ENCODE measurements around the gene USP5. TPM values are rescaled to one million over a fixed set of nuclear protein-coding genes. Genes with fewer than 3 reads are reported as not detected.

Gene USP5
- 60.9 and 101 TPM in 2 replicates for total RNA-seq (ENCODE audit: low replicate concordance)

DNA sequence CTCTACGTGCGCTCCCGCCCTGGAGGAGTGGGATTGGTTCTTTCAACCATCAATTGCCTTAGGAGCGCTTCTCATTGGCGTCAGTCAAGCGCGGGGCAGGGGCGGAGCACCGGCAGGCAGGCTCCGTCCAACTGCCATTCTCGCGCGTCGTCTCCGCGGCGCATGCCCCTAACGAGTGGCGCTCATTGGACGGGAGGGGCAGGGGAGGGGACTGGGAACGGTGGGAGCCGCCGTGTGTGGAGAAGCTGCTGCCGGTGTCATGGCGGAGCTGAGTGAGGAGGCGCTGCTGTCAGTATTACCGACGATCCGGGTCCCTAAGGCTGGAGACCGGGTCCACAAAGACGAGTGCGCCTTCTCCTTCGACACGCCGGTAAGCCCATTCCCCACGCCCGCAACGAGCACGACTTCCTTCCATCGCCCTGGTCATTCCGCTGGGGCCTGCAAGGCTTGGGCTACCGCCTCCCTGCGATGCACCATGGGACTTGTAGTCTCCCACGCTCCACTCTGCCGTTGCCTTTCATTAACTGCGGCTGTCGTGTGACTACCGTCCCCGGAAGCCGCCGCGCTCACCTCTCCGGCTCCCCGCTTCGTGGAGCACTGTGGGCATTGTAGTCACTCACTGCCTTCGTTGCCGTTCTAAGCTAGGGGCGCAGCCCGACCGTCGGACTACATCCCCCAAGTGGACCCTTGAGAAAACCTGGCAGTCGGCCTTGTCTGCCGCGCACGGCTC, at the start of gene USP5:
TSS of gene USP5 (plus strand) at position 230 of the 730 bp plus-strand sequence. CDS start at position 260, 30 bp downstream.
- H3K9me3 Mint-ChIP-seq, result no peaks in the 10 kb centered on the region

DNA sequence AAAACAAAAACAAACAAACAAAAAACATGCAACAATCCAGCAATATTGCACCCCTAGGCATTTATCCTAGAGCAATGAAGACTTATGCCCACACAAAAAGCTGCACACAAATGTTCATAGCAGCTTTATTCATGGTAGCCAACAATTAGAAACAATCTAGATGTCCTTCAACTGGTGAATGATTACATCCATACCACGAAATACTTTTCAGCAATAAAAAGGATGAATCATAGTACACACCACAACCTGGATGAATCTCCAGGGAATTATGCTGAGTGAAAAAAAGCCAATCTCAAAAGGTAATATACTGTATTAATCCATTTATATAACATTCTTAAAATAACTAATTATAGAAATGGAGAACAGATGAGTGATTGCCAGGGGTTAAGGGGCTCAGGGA, 44.8 kb upstream of the USP5 start:
- peaks cover 11% of the 10 kb centered on the region for H3K4me1 ChIP-seq
- Mint-ChIP-seq H3K4me3 (no peak overlapping the region), H3K4me1 (peaks cover 18% of the 10 kb centered on the region)

More for the DNA sequence above, at the start of gene USP5:
- no peaks in the 10 kb centered on the region for H3K36me3 ChIP-seq
- H2AFZ ChIP-seq (replicated peaks), result peak within 1 kb of the TSS; percentile 90
- DNase-seq (ENCODE audit: low spot score), result peak; percentile 100
- no peaks in the 10 kb centered on the region for H3K9me3 ChIP-seq (ENCODE audit: low read depth)
- peaks cover 41% of the 10 kb centered on the region for H3F3A ChIP-seq (ENCODE audit: low read depth)
- peak within 1 kb of the TSS; percentile 73 for H3K4me3 ChIP-seq
- TF ChIP-seq EZH2 (IDR thresholded peaks at IDR 0.05), result no peak
- TF ChIP-seq EZH2phosphoT487 (IDR thresholded peaks at IDR 0.05), result no peak
- TF ChIP-seq CTCF (IDR thresholded peaks at IDR 0.05), result no peak
- no peak within 1 kb of the TSS for H3K9ac ChIP-seq
- no peaks in the 10 kb centered on the region for H3K27me3 ChIP-seq
- peaks cover 54% of the 10 kb centered on the region for H3K79me2 ChIP-seq (ENCODE audit: low read depth)
- peaks cover 19% of the 10 kb centered on the region for H3K4me1 ChIP-seq
- H3K4me2 ChIP-seq, result peak within 1 kb of the TSS; percentile 88
- Mint-ChIP-seq H3K36me3 (peaks cover 32% of the 10 kb centered on the region), H3K4me1 (peaks cover 43% of the 10 kb centered on the region), H3K27ac (peak within 1 kb of the TSS; percentile 97), H3K4me3 (peak within 1 kb of the TSS; percentile 93), H3K27me3 (ENCODE audit: insufficient read depth, low read depth) (peaks cover 7% of the 10 kb centered on the region)
- H3K27ac ChIP-seq, result peak within 1 kb of the TSS; percentile 26
- peaks cover 32% of the 10 kb centered on the region for H4K20me1 ChIP-seq (ENCODE audit: low read depth)

DNA sequence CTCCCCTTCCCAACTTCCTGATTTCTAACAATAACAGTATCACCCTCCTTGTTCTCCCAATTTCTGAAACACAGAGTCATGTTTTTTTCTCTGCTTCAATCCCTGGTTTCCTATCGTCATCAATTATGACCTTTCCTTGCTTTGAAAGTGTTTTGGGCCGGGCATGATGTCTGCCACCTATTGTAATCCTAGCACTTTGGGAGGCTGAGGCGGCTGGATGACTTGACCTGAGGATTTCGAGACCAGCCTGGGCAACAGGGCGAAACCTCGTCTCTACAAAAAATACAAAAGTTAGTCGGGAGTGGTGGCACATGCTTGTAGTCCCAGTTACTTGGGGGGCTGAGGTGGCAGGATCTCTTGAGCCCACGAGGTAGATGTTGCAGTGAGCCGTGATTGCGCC, 42.9 kb upstream of the USP5 start:
- H4K20me1 ChIP-seq (ENCODE audit: low read depth), result no peaks in the 10 kb centered on the region
- TF ChIP-seq EZH2 (IDR thresholded peaks at IDR 0.05) (no peak), EZH2phosphoT487 (IDR thresholded peaks at IDR 0.05) (no peak), CTCF (IDR thresholded peaks at IDR 0.05) (no peak)
- no peaks in the 10 kb centered on the region for H3K36me3 ChIP-seq
- H3K36me3 Mint-ChIP-seq, result peaks cover 2% of the 10 kb centered on the region
- no peaks in the 10 kb centered on the region for H3K9me3 ChIP-seq (ENCODE audit: low read depth)
- H3K4me3 Mint-ChIP-seq, result no peak overlapping the region
- H3K27me3 Mint-ChIP-seq (ENCODE audit: insufficient read depth, low read depth), result peaks cover 9% of the 10 kb centered on the region
- H3K4me3 ChIP-seq, result no peak overlapping the region
- H2AFZ ChIP-seq (replicated peaks), result no peak overlapping the region
- no peak overlapping the region for H3K4me2 ChIP-seq
- peaks cover 11% of the 10 kb centered on the region for H3K4me1 ChIP-seq
- H3K79me2 ChIP-seq (ENCODE audit: low read depth), result no peaks in the 10 kb centered on the region
- H3K9ac ChIP-seq, result no peak overlapping the region
- no peak overlapping the region for H3K27ac Mint-ChIP-seq
- peaks cover 6% of the 10 kb centered on the region for H3F3A ChIP-seq (ENCODE audit: low read depth)
- H3K27ac ChIP-seq, result no peak overlapping the region
- H3K4me1 Mint-ChIP-seq, result peaks cover 18% of the 10 kb centered on the region
- no peaks in the 10 kb centered on the region for H3K27me3 ChIP-seq
- no peak for DNase-seq (ENCODE audit: low spot score)
- peaks cover 4% of the 10 kb centered on the region for H3K9me3 Mint-ChIP-seq

More for the DNA sequence above, 44.8 kb upstream of the USP5 start:
- Mint-ChIP-seq H3K27ac (no peak overlapping the region), H3K9me3 (peaks cover 5% of the 10 kb centered on the region), H3K36me3 (peaks cover 2% of the 10 kb centered on the region), H3K27me3 (ENCODE audit: insufficient read depth, low read depth) (peaks cover 8% of the 10 kb centered on the region)
- Histone ChIP-seq H3K27ac (no peak overlapping the region), H3K4me2 (no peak overlapping the region), H3K9me3 (ENCODE audit: low read depth) (no peaks in the 10 kb centered on the region), H3K79me2 (ENCODE audit: low read depth) (no peaks in the 10 kb centered on the region), H3K9ac (no peak overlapping the region), H3F3A (ENCODE audit: low read depth) (peaks cover 6% of the 10 kb centered on the region), H2AFZ (replicated peaks) (no peak overlapping the region), H3K4me3 (no peak overlapping the region), H3K36me3 (no peaks in the 10 kb centered on the region), H3K27me3 (no peaks in the 10 kb centered on the region), H4K20me1 (ENCODE audit: low read depth) (no peaks in the 10 kb centered on the region)
- DNase-seq (ENCODE audit: low spot score), result no peak
- TF ChIP-seq CTCF (IDR thresholded peaks at IDR 0.05) (no peak), EZH2phosphoT487 (IDR thresholded peaks at IDR 0.05) (no peak), EZH2 (IDR thresholded peaks at IDR 0.05) (no peak)

All from neural progenitor cell (in vitro differentiated cells).